Left ventricle myocardium inferior (tissue), 1 donor: ENCODE data around the gene LIM2. TPM values are rescaled to one million over a fixed set of nuclear protein-coding genes. Genes with fewer than 3 reads are reported as not detected.

Source experiments
- DNase-seq: peaks from one replicate; pipeline ENCODE4 v3.0.0-alpha.2; 2020
- H3K27ac ChIP-seq: fragments of 200-600 bp; replicated peaks from 2 replicates; pipeline ENCODE4 v1.8.0; 2021
- H3K27me3 ChIP-seq: fragments of 200-600 bp; 2 replicates; pipeline ENCODE4 v1.8.0; 2021; ENCODE audit warnings: low read depth
- H3K36me3 ChIP-seq: fragments of 200-600 bp; 2 replicates; pipeline ENCODE4 v1.8.0; 2021
- H3K4me1 ChIP-seq: fragments of 200-600 bp; 2 replicates; pipeline ENCODE4 v1.8.0; 2021
- H3K4me3 ChIP-seq: fragments of 200-600 bp; 2 replicates; pipeline ENCODE4 v1.8.0; 2021; ENCODE audit warnings: mild to moderate bottlenecking, moderate library complexity
- H3K9me3 ChIP-seq: fragments of 200-600 bp; replicated peaks from 2 replicates; pipeline ENCODE4 v1.8.0; 2021
- intact Hi-C: fragments of 100-400 bp; cut with micrococcal nuclease; formaldehyde crosslinking; loops from one replicate; pipeline ENCODE4 v1.11.0; 2022
- total RNA-seq: library from RNA; stranded (reverse); fragmentation: NEBNext Ultra II Directional; extraction: Animal tissue kit (Norgen Biotek cat#: 25700); gene quantifications from one replicate; pipeline ENCODE4 v1.2.1, GENCODE V29; 2021
- TF ChIP-seq, protein P1 (sequence below): fragments of 200-600 bp; IDR thresholded peaks from 2 replicates; pipeline ENCODE4 v1.8.0; 2021; ENCODE audit warnings: antibody characterized with exemption, mild to moderate bottlenecking, borderline replicate concordance
- donor health status: DM: no; HTN: yes; CAD: no; lungs with severe emphysema.

Gene LIM2
- total RNA-seq, 1 donor from 2014 or later, result not detected

DNA sequence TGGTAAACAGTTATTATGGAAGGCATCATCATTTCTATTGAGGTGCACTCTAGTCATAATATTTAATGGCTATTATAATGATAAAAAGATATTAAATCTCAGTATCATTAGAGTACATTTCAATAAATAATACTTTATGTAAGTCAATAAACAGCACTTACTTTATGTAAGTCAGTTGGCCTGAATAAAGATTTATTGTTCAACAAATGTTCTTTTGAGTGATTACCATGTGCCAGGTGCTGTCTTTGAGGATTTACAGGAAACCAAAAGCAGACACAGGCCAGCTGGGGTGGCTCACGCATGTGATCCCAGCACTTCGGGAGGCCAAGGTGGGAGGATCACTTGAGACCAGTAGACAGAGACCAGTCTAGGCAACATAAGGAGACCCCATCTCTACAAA lies 10.4 kb downstream of the LIM2 start:
- DNase-seq, result no peak
- Histone ChIP-seq H3K27me3 (no peaks in the 10 kb centered on the region), H3K4me3 (no peak overlapping the region), H3K27ac (no peak overlapping the region), H3K4me1 (no peaks in the 10 kb centered on the region), H3K9me3 (peaks cover 7% of the 10 kb centered on the region), H3K36me3 (no peaks in the 10 kb centered on the region)
- TF ChIP-seq, protein P1, sequence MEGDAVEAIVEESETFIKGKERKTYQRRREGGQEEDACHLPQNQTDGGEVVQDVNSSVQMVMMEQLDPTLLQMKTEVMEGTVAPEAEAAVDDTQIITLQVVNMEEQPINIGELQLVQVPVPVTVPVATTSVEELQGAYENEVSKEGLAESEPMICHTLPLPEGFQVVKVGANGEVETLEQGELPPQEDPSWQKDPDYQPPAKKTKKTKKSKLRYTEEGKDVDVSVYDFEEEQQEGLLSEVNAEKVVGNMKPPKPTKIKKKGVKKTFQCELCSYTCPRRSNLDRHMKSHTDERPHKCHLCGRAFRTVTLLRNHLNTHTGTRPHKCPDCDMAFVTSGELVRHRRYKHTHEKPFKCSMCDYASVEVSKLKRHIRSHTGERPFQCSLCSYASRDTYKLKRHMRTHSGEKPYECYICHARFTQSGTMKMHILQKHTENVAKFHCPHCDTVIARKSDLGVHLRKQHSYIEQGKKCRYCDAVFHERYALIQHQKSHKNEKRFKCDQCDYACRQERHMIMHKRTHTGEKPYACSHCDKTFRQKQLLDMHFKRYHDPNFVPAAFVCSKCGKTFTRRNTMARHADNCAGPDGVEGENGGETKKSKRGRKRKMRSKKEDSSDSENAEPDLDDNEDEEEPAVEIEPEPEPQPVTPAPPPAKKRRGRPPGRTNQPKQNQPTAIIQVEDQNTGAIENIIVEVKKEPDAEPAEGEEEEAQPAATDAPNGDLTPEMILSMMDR, result no peak
- intact Hi-C loops, result no loop called here

DNA sequence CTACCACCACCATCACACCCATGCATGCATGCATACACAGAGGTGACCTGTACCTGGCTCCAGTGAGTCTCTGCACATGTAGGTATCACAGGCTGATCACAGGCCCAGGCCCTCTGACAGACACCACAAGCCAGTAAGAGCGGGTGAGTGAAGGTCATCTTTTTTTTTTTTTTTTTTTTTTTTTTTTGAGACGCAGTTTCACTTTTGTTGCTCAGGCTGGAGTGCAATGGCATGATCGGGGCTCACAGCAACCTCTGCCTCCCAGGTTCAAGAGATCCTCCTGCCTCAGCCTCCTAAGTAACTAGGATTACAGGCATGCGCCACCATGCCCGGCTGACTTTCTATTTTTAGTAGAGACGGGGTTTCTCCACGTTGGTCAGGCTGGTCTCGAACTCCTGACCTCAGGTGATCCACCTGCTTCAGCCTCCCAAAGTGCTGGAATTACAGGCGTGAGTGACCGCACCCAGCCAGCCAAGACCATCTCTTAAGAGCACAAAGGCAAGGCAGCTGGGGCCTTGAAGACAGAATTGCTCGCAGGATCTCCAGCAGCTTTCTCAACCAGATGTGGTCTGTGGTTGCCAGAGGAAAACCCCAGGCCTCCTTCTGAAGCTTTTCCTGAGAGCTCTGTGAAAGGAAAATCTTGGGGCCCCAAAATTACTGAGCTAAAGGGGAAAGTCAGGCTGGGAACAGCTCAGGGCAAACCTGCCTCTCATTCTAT lies 12.1 kb downstream of the LIM2 start:
- no peak overlapping the region for H3K27ac ChIP-seq
- H3K9me3 ChIP-seq, result no peaks in the 10 kb centered on the region
- no peaks in the 10 kb centered on the region for H3K36me3 ChIP-seq
- no peak for DNase-seq
- no peaks in the 10 kb centered on the region for H3K4me1 ChIP-seq
- intact Hi-C loops, result no loop called here
- no peaks in the 10 kb centered on the region for H3K27me3 ChIP-seq
- TF ChIP-seq, protein P1, result no peak
- no peak overlapping the region for H3K4me3 ChIP-seq

DNA sequence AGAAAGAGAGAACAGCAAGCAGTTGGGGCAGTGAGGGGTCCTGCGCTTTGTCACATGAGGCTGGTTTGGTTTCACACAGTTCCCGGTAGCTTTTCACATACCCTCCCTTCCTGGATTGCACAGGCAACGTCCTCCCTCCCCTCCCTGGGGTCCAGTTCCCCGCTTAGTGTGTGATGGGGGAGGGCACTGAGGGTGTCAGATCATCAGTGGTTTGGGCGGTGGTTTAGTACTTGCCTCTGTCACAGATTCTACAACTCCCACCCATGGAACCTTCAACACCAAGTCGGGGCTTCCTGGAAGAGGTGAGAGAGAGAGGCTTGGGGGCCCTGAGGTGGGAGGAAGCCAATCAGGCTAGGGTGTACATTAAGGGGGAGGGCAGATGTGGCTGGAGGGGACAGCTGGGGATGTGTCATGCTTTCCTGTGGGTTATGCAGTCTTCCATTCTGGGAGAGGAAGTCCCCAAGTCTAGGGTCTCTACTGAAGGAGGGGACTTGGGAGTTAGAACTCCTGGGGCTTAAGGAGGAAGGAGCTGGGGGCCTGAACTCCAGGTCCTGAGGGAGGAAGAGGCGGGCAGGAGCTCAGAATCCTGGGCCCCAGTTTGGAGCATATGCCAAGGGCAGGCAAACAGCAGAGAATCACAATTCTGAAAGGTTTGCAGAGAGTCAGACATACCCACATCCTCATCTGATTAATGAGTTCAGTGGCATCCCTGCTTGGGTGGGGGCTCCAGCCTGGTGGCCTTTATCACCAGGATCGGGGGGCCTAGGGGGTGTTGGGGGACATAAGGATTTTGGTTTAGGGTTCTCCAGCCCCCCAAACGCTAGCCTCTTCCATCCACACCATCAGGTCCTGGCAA lies 14.9 kb downstream of the LIM2 start, which contains the start of gene NKG7:
Gene NKG7 (minus strand): TSS at position 6 of the 856 bp plus-strand sequence. CDS start 119 bp downstream, outside the sequence.
- no peaks in the 10 kb centered on the region for H3K27me3 ChIP-seq
- H3K36me3 ChIP-seq, result no peaks in the 10 kb centered on the region
- H3K4me3 ChIP-seq, result no peak within 1 kb of the TSS
- no peaks in the 10 kb centered on the region for H3K9me3 ChIP-seq
- no peak for DNase-seq
- intact Hi-C loops, result no loop called here
- H3K4me1 ChIP-seq, result peaks cover 7% of the 10 kb centered on the region
- TF ChIP-seq, protein P1, result no peak
- H3K27ac ChIP-seq, result no peak within 1 kb of the TSS

DNA sequence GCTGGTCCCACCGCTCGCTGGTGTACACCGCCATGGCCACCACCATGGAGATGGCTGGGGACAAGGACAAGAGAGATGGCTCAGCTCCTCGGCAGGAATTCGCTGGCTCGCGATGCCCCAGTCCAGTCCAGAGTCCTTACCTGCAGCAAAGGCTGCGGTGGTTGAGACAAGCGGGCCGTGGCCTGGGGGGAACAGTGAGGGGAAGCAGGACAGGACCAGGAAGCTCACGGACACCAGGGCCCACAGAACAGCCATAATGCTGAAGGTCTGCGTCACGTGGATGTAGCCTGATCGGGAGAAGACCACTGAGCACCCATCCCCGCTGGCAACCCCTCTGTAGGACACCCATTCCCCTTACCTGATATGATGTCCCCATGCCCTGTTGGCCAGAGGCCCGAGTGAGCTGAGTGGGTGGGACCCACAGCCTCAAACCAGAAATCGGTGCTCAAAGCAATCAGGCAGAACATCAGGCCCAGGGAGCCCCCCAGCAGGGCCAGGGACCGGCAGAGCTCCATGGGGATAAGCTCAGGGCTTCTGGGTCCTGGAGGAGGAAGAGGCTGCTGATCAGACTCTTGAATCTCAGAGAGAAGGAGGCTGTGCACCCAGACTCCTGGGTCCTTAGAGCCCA lies 15.6 kb downstream of the LIM2 start:
- H3K27ac ChIP-seq, result no peak overlapping the region
- H3K4me3 ChIP-seq, result no peak overlapping the region
- TF ChIP-seq, protein P1, result no peak
- peaks cover 12% of the 10 kb centered on the region for H3K4me1 ChIP-seq
- DNase-seq, result no peak
- no peaks in the 10 kb centered on the region for H3K27me3 ChIP-seq
- H3K9me3 ChIP-seq, result no peaks in the 10 kb centered on the region
- intact Hi-C loops, result no loop called here
- H3K36me3 ChIP-seq, result no peaks in the 10 kb centered on the region

DNA sequence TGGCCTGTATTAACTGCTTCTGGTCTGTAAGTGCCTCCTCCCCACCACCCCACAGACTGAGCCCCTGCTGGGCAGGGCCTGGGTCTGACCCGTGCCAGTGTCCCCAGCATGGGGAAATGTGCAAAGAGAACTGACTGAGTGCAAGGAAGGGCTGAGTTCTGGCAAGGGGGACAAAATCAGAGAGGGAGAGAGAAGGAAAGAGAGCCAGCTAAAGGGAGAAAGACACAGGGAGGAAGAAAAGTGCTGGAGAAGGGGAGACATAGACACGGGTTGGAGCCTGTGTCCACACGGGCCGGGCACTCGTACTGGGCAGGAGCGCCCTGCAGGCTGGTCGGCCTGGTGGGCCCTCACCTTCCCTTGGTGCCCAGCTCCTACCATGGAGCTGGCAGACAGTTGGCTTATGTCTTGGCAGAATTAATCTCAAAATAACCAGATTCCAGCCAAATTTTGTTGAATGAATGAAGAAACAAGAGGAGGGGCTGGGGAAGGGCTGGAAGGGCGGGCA lies 16.5 kb downstream of the LIM2 start:
- peaks cover 17% of the 10 kb centered on the region for H3K4me1 ChIP-seq
- no peaks in the 10 kb centered on the region for H3K9me3 ChIP-seq
- H3K27ac ChIP-seq, result no peak overlapping the region
- TF ChIP-seq, protein P1, result no peak
- intact Hi-C loops, result no loop called here
- H3K27me3 ChIP-seq, result no peaks in the 10 kb centered on the region
- DNase-seq, result no peak
- H3K36me3 ChIP-seq, result no peaks in the 10 kb centered on the region
- H3K4me3 ChIP-seq, result no peak overlapping the region
